Caki2 (cell line): ENCODE measurements around the gene CYP2W1. TPM values are rescaled to one million over a fixed set of nuclear protein-coding genes. Genes with fewer than 3 reads are reported as not detected.
"Not testable (repeated sequence)": the region's sequence is repeated elsewhere in the genome, so short reads cannot be mapped to it uniquely, and the experiment has no call there.

Experiments used
- DNase-seq: peaks from one replicate; pipeline ENCODE4 v3.0.0-alpha.2; 2015; ENCODE audit warnings: low read depth
- in situ Hi-C: cut with HindIII; loops from 2 replicates; pipeline ENCODE4 v1.10.0; 2016; ENCODE audit warnings: low sequenced_read_pairs, low pct_unique_long_range_greater_than_20kb, mixed read lengths
- total RNA-seq: library from RNA; depleted of rRNA; stranded (reverse); fragments of >200 nt; shearing (Covaris generic); gene quantifications from 2 replicates; pipeline ENCODE4 v1.2.3, GENCODE V29; 2014; ENCODE audit warnings: low replicate concordance; rRNA removed

CYP2W1 gene
- total RNA-seq, result not detected in 2 replicates

- DNase-seq, result no peak
- in situ Hi-C loops, result no loop called here
Observed at GRCh38 chr7:983004-983615, at the start of gene CYP2W1. Gene CYP2W1 (plus strand): TSS chr7:983181. CDS start chr7:983212, 31 bp downstream.

- in situ Hi-C loops, result no loop called here
- no peak for DNase-seq
Observed at GRCh38 chr7:934469-935163, 48.4 kb upstream of the CYP2W1 start.

- no peak for DNase-seq
- in situ Hi-C loops, result no loop called here
Observed at GRCh38 chr7:935164-935873, 47.7 kb upstream of the CYP2W1 start.

- DNase-seq, result no peak
- in situ Hi-C loops, result no loop called here
Observed at GRCh38 chr7:935874-936385, 47.1 kb upstream of the CYP2W1 start.

GRCh38 chr7:936386-937054 lies 46.5 kb upstream of the CYP2W1 start:
- DNase-seq, result peak; percentile 26

GRCh38 chr7:937856-938484 lies 45.0 kb upstream of the CYP2W1 start:
- in situ Hi-C loops, result no loop called here
- DNase-seq, result no peak

More at GRCh38 chr7:936386-937054, 46.5 kb upstream of the CYP2W1 start:
- in situ Hi-C loops, result no loop called here

- no peak for DNase-seq
- in situ Hi-C loops, result no loop called here
Observed at GRCh38 chr7:938546-939185, 44.3 kb upstream of the CYP2W1 start.

GRCh38 chr7:939843-940242 lies 43.1 kb upstream of the CYP2W1 start:
- no peak for DNase-seq
- in situ Hi-C loops, result no loop called here

- DNase-seq, result no peak
- in situ Hi-C loops, result no loop called here
Observed at GRCh38 chr7:940599-941408, 42.2 kb upstream of the CYP2W1 start.

GRCh38 chr7:943793-944192 lies 39.2 kb upstream of the CYP2W1 start:
- in situ Hi-C loops, DNase-seq: not testable (repeated sequence)

GRCh38 chr7:944744-945143 lies 38.2 kb upstream of the CYP2W1 start:
- no peak for DNase-seq
- in situ Hi-C loops, result no loop called here

- in situ Hi-C loops, result no loop called here
Observed at GRCh38 chr7:945147-945555, 37.8 kb upstream of the CYP2W1 start.

GRCh38 chr7:945556-946255 lies 37.3 kb upstream of the CYP2W1 start:
- in situ Hi-C loops, result no loop called here
- no peak for DNase-seq

More at GRCh38 chr7:945147-945555, 37.8 kb upstream of the CYP2W1 start:
- peak; percentile 43 for DNase-seq

GRCh38 chr7:946256-946996 lies 36.6 kb upstream of the CYP2W1 start:
- DNase-seq, result no peak
- in situ Hi-C loops, result no loop called here

GRCh38 chr7:947391-948210 lies 35.4 kb upstream of the CYP2W1 start:
- DNase-seq, result no peak
- in situ Hi-C loops, result no loop called here
